SK-N-SH (cell line): ENCODE measurements around the gene ZFPL1. TPM values are rescaled to one million over a fixed set of nuclear protein-coding genes. Genes with fewer than 3 reads are reported as not detected.
A peak's percentile ranks its signal among the peaks of the same experiment; 100 is the strongest.

Experiments used
- CTCF ChIA-PET: fragments of 300-600, 350-600 bp; formaldehyde crosslinking; extraction: SDS; loops from one replicate; lab custom pipeline; 2021; lab: Yijun Ruan, JAX
- POLR2A ChIA-PET: fragments of 350-600 bp; sonication (Branson Sonifier 250); formaldehyde crosslinking; extraction: SDS; loops from one replicate; lab custom pipeline; 2020; ENCODE audit warnings: antibody characterized with exemption, inconsistent platforms; lab: Yijun Ruan, JAX
- DNase-seq: peaks from one replicate; pipeline ENCODE4 v3.0.0; 2012
- H2AFZ ChIP-seq: fragments of 200-600 bp; sonication (generic); 2 replicates; pipeline ENCODE4 v1.8.1; 2016; ENCODE audit warnings: antibody characterized with exemption, mild to moderate bottlenecking, low read depth
- H3F3A ChIP-seq: fragments of 200-600 bp; sonication (generic); replicated peaks from 2 replicates; pipeline ENCODE3; 2016; ENCODE audit warnings: antibody characterized with exemption, mild to moderate bottlenecking; ENCODE audit not compliant: insufficient read depth
- H3K27ac ChIP-seq, 2 experiments: fragments of 200-500 bp in 1 of 2; fragments of 200-600 bp in 1 of 2; sonication (Bioruptor generic) in 1 of 2; sonication (generic), shearing (Covaris generic) in 1 of 2; 2 replicates each; pipeline versions ENCODE4 v1.5.1 to v1.6.1; 2014 to 2016; ENCODE audit warnings: low read depth in 2 of 2, inconsistent platforms in 1 of 2, low read length in 1 of 2, mild to moderate bottlenecking in 1 of 2, mixed read lengths in 1 of 2
- H3K27me3 ChIP-seq: fragments of 200-600 bp; sonication (generic), shearing (Covaris generic); 2 replicates; pipeline ENCODE4 v1.6.1; 2016; ENCODE audit warnings: mixed run types; ENCODE audit not compliant: insufficient read depth
- H3K36me3 ChIP-seq, 2 experiments: fragments of 200-500 bp in 1 of 2; fragments of 200-600 bp in 1 of 2; sonication (Bioruptor generic) in 1 of 2; sonication (generic) in 1 of 2; replicated peaks in 1 of 2; 2 replicates each; pipeline versions ENCODE3 to v1.5.1; 2014 to 2016; ENCODE audit warnings: low read length in 1 of 2, mild to moderate bottlenecking in 1 of 2; ENCODE audit not compliant: insufficient read depth in 2 of 2, control insufficient read depth in 1 of 2
- H3K4me1 ChIP-seq, 2 experiments: fragments of 200-500 bp in 1 of 2; fragments of 200-600 bp in 1 of 2; sonication (Bioruptor generic) in 1 of 2; sonication (generic), shearing (Covaris generic) in 1 of 2; 2 replicates each; pipeline versions ENCODE4 v1.5.1 to v1.6.1; 2014 to 2016; ENCODE audit warnings: low read depth in 1 of 2, low read length in 1 of 2, mixed run types in 1 of 2; ENCODE audit not compliant: insufficient read depth in 2 of 2, control insufficient read depth in 1 of 2
- H3K4me2 ChIP-seq: fragments of 200-600 bp; sonication (generic), shearing (Covaris generic); 2 replicates; pipeline ENCODE4 v1.6.1; 2017; ENCODE audit warnings: mixed run types
- H3K4me3 ChIP-seq, 2 experiments: fragments of 200-500 bp in 1 of 2; fragments of 200-600 bp in 1 of 2; sonication (Bioruptor generic) in 1 of 2; sonication (generic), shearing (Covaris generic) in 1 of 2; 2 replicates each; pipeline versions ENCODE4 v1.5.1 to v1.8.1; 2014 to 2016; ENCODE audit warnings: low read depth in 2 of 2, inconsistent platforms in 1 of 2, low read length in 1 of 2, mild to moderate bottlenecking in 1 of 2, mixed read lengths in 1 of 2, moderate library complexity in 1 of 2
- H3K79me2 ChIP-seq: fragments of 200-600 bp; sonication (generic); 2 replicates; pipeline ENCODE4 v1.8.1; 2017; ENCODE audit warnings: mild to moderate bottlenecking; ENCODE audit not compliant: insufficient read depth
- H3K9ac ChIP-seq: fragments of 200-600 bp; sonication (generic); 2 replicates; pipeline ENCODE4 v1.6.1; 2017; ENCODE audit warnings: mixed run types
- H3K9me2 ChIP-seq: fragments of 200-600 bp; sonication (generic); 2 replicates; pipeline ENCODE4 v1.6.1; 2017; ENCODE audit warnings: mixed run types
- H3K9me3 ChIP-seq: fragments of 200-600 bp; sonication (generic); 2 replicates; pipeline ENCODE4 v1.6.1; 2017; ENCODE audit warnings: mixed run types, mild to moderate bottlenecking, moderate library complexity
- H4K20me1 ChIP-seq: fragments of 200-600 bp; sonication (generic); 2 replicates; pipeline ENCODE4 v1.6.1; 2017; ENCODE audit warnings: mild to moderate bottlenecking, mixed run types; ENCODE audit not compliant: insufficient read depth
- ELF1 ChIP-seq: IDR thresholded peaks from 2 replicates; pipeline ENCODE4 v1.4.0; 2012
- FOSL2 ChIP-seq: IDR thresholded peaks from 2 replicates; pipeline ENCODE4 v1.4.0; 2012; ENCODE audit warnings: low read depth, mild to moderate bottlenecking, moderate library complexity, borderline replicate concordance
- FOXJ3 ChIP-seq: sonication (generic); formaldehyde crosslinking; IDR thresholded peaks from 2 replicates; pipeline ENCODE4 v1.5.1; 2020; ENCODE audit warnings: mild to moderate bottlenecking, missing genetic modification reagents
- GABPA ChIP-seq: IDR thresholded peaks from 2 replicates; pipeline ENCODE4 v1.4.0; 2012; ENCODE audit warnings: low read depth, mild to moderate bottlenecking
- JUND ChIP-seq: IDR thresholded peaks from 2 replicates; pipeline ENCODE4 v1.4.0; 2012
- MEF2A ChIP-seq: IDR thresholded peaks from 2 replicates; pipeline ENCODE4 v1.4.0; 2012; ENCODE audit warnings: low read depth, borderline replicate concordance
- MXI1 ChIP-seq: IDR thresholded peaks from 2 replicates; pipeline ENCODE4 v1.6.1; 2012; ENCODE audit warnings: mild to moderate bottlenecking, low read depth, low read length, improper control_type of control experiment
- NRF1 ChIP-seq: IDR thresholded peaks from 2 replicates; pipeline ENCODE4 v1.6.1; 2012; ENCODE audit warnings: low read depth, mild to moderate bottlenecking, low read length
- POLR2AphosphoS5 ChIP-seq: IDR thresholded peaks from 2 replicates; pipeline ENCODE4 v1.6.1; 2012; ENCODE audit warnings: low read depth, low read length
- RAD21 ChIP-seq: IDR thresholded peaks from 2 replicates; pipeline ENCODE4 v1.6.1; 2012; ENCODE audit warnings: mild to moderate bottlenecking, low read length
- SMC3 ChIP-seq: IDR thresholded peaks from 2 replicates; pipeline ENCODE4 v1.6.1; 2012; ENCODE audit warnings: low read depth, low read length, improper control_type of control experiment
- TAF1 ChIP-seq: IDR thresholded peaks from 2 replicates; pipeline ENCODE4 v1.6.1; 2012; ENCODE audit warnings: low read depth, mild to moderate bottlenecking, low read length, moderate library complexity, borderline replicate concordance
- TEAD4 ChIP-seq: IDR thresholded peaks from 2 replicates; pipeline ENCODE4 v1.4.0; 2012; ENCODE audit warnings: mild to moderate bottlenecking, borderline replicate concordance; ENCODE audit not compliant: insufficient read depth
- WGBS: methylation state at CpG from one replicate; pipeline ENCODE4 v1.1.6; 2017; ENCODE audit warnings: low lambda C conversion rate; 5-methylcytosine and 5-hydroxymethylcytosine counted together
- polyA plus RNA-seq, 3 experiments: library from polyadenylated mRNA; depleted of rRNA; stranded (reverse); fragments of >200 nt; gene quantifications; 2 replicates each; pipeline ENCODE4 v1.2.3, GENCODE V29; 2012
- TF ChIP-seq, protein P1 (sequence below): IDR thresholded peaks from 2 replicates; pipeline ENCODE4 v1.4.0; 2012; ENCODE audit warnings: low read depth, borderline replicate concordance
- TF ChIP-seq, protein P2 (sequence below): fragments of 150-350 bp; IDR thresholded peaks from 2 replicates; pipeline ENCODE4 v1.6.1; 2017; ENCODE audit warnings: antibody characterized with exemption, low read length, low read depth, borderline replicate concordance
- TF ChIP-seq, protein P3 (sequence below): IDR thresholded peaks from 2 replicates; pipeline ENCODE4 v1.4.0; 2012; ENCODE audit warnings: low read depth, borderline replicate concordance
- TF ChIP-seq, protein P4 (sequence below): IDR thresholded peaks from 2 replicates; pipeline ENCODE4 v1.6.1; 2012; ENCODE audit warnings: mild to moderate bottlenecking, low read depth, low read length, moderate library complexity

Gene ZFPL1
- polyA plus RNA-seq, 1 of the 3 experiments (the other 2 are of a cell fraction), result 75.9 TPM

DNA sequence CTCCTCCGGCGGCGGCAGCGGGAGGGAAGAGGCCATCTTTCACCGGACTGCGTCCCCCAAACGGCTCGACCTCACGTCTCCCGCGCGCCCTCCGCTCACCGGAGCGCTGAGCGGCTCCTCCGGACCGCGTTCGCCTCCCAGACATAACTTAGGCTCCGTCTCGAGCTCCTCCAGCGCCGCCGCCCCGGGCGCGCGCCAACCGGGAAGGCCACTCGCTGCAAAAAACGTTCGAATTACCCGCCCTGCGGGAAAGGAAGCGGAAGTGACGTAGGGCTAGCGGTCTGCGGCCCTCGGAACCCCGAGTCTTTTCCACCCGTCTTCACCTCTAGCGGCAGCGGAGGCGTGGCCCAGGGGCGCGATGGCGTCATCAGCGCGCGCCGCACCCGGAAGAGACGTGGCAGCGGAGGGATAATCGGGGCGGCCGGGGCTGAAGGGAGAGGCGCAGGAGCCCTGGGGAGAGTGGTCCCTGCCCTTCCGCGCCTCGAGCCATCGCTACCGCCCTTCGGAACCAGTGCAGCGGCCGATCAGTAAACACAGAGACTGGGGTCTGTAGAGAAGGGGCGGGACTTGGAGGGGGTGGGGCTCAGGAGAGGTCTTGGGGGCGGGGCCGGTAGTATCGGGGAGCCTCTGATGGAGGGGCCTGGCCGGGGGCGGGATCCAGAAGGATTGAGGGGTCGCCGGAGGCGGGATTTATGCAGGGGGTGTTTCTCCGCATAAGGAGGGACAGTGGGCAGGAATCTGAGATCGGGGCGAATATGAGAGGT, at the start of gene ZFPL1, which contains the start of gene CDCA5 (continued):
- TF ChIP-seq, protein P1, sequence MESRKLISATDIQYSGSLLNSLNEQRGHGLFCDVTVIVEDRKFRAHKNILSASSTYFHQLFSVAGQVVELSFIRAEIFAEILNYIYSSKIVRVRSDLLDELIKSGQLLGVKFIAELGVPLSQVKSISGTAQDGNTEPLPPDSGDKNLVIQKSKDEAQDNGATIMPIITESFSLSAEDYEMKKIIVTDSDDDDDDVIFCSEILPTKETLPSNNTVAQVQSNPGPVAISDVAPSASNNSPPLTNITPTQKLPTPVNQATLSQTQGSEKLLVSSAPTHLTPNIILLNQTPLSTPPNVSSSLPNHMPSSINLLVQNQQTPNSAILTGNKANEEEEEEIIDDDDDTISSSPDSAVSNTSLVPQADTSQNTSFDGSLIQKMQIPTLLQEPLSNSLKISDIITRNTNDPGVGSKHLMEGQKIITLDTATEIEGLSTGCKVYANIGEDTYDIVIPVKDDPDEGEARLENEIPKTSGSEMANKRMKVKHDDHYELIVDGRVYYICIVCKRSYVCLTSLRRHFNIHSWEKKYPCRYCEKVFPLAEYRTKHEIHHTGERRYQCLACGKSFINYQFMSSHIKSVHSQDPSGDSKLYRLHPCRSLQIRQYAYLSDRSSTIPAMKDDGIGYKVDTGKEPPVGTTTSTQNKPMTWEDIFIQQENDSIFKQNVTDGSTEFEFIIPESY, result no peak
- TF ChIP-seq, protein P2, sequence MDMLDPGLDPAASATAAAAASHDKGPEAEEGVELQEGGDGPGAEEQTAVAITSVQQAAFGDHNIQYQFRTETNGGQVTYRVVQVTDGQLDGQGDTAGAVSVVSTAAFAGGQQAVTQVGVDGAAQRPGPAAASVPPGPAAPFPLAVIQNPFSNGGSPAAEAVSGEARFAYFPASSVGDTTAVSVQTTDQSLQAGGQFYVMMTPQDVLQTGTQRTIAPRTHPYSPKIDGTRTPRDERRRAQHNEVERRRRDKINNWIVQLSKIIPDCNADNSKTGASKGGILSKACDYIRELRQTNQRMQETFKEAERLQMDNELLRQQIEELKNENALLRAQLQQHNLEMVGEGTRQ, result no peak
- TF ChIP-seq JUND, result no peak
- no peak for TF ChIP-seq FOXJ3 (CRISPR knock-in tag)
- peak; percentile 71 for TF ChIP-seq POLR2AphosphoS5
- peak; percentile 74 for TF ChIP-seq TAF1
- TF ChIP-seq SMC3, result no peak
- peak; percentile 91 for TF ChIP-seq MXI1
- no peak for TF ChIP-seq NRF1
- TF ChIP-seq FOSL2, result no peak
- TF ChIP-seq ELF1, result peak; percentile 100
- TF ChIP-seq, protein P3, sequence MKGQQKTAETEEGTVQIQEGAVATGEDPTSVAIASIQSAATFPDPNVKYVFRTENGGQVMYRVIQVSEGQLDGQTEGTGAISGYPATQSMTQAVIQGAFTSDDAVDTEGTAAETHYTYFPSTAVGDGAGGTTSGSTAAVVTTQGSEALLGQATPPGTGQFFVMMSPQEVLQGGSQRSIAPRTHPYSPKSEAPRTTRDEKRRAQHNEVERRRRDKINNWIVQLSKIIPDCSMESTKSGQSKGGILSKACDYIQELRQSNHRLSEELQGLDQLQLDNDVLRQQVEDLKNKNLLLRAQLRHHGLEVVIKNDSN, result no peak

DNA sequence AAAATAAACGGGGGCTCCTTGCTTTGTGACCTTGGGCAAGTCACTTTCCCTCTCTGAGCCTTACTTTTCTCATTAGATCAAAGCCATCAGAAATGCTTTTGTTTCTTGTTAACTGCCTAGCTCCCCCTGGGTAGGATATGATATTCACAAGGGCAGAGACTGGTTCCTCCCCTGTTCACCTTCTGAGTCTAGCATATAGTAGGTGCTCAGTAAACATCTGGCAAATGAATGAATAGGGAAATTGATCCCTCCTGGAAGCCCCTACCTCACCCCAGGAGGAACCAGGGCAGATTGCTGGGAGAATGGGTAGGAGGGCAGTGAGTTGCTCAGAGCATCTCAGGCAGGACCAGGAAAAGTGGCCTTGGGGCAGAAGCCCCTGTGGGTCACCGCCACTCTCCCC, 49.6 kb upstream of the ZFPL1 start:
- 91% methylated on average over 1 of the region's 2 CpGs for WGBS
- no peak overlapping the region for H3K9ac ChIP-seq
- TF ChIP-seq RAD21, result no peak
- TF ChIP-seq, protein P4, sequence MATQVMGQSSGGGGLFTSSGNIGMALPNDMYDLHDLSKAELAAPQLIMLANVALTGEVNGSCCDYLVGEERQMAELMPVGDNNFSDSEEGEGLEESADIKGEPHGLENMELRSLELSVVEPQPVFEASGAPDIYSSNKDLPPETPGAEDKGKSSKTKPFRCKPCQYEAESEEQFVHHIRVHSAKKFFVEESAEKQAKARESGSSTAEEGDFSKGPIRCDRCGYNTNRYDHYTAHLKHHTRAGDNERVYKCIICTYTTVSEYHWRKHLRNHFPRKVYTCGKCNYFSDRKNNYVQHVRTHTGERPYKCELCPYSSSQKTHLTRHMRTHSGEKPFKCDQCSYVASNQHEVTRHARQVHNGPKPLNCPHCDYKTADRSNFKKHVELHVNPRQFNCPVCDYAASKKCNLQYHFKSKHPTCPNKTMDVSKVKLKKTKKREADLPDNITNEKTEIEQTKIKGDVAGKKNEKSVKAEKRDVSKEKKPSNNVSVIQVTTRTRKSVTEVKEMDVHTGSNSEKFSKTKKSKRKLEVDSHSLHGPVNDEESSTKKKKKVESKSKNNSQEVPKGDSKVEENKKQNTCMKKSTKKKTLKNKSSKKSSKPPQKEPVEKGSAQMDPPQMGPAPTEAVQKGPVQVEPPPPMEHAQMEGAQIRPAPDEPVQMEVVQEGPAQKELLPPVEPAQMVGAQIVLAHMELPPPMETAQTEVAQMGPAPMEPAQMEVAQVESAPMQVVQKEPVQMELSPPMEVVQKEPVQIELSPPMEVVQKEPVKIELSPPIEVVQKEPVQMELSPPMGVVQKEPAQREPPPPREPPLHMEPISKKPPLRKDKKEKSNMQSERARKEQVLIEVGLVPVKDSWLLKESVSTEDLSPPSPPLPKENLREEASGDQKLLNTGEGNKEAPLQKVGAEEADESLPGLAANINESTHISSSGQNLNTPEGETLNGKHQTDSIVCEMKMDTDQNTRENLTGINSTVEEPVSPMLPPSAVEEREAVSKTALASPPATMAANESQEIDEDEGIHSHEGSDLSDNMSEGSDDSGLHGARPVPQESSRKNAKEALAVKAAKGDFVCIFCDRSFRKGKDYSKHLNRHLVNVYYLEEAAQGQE, result no peak
- TF ChIP-seq GABPA, result no peak
- no peak for TF ChIP-seq MEF2A
- TF ChIP-seq TEAD4, result no peak
- no peak overlapping the region for H3K27ac ChIP-seq
- H3K4me3 ChIP-seq, result no peak overlapping the region
- H3K79me2 ChIP-seq, result no peaks in the 10 kb centered on the region
- CTCF ChIA-PET, result interaction anchor here (0.8 to 1.0 kb wide), 2 partner anchors 187 to 281 kb away, joined by 3 read pairs; no protein-coding TSS in a partner anchor
- no peak overlapping the region for H3K4me2 ChIP-seq
- no peaks in the 10 kb centered on the region for H3K9me3 ChIP-seq
- no peaks in the 10 kb centered on the region for H3K9me2 ChIP-seq
- no peaks in the 10 kb centered on the region for H3K4me1 ChIP-seq
- no peak for DNase-seq
- no peaks in the 10 kb centered on the region for H3K27me3 ChIP-seq
- H2AFZ ChIP-seq, result no peak overlapping the region
- H3F3A ChIP-seq, result no peaks in the 10 kb centered on the region
- POLR2A ChIA-PET, result no interaction called here
- peaks cover 7 to 21% of the 10 kb centered on the region in 2 experiments for H3K36me3 ChIP-seq
- H4K20me1 ChIP-seq, result no peaks in the 10 kb centered on the region
